ENCODE results near the gene TBX3.
"Not testable (repeated sequence)": the region's sequence is repeated elsewhere in the genome, so short reads cannot be mapped to it uniquely, and the experiment has no call there.

- TF ChIP-seq CTCF, POLR2A (IDR thresholded peaks at IDR 0.05): not testable (repeated sequence)
These were observed 24.6 kb upstream of the TBX3 start for GRCh38 chr12:114708598-114708997.

All from right lobe of liver (tissue), 4 donors.